Fibroblast of skin of right quadriceps (primary cell): Measurements from ENCODE around the gene ASB7.

Experiments
- DNase-seq: peaks from one replicate; pipeline ENCODE4 v3.0.0-alpha.2; 2013

Gene ASB7

DNA sequence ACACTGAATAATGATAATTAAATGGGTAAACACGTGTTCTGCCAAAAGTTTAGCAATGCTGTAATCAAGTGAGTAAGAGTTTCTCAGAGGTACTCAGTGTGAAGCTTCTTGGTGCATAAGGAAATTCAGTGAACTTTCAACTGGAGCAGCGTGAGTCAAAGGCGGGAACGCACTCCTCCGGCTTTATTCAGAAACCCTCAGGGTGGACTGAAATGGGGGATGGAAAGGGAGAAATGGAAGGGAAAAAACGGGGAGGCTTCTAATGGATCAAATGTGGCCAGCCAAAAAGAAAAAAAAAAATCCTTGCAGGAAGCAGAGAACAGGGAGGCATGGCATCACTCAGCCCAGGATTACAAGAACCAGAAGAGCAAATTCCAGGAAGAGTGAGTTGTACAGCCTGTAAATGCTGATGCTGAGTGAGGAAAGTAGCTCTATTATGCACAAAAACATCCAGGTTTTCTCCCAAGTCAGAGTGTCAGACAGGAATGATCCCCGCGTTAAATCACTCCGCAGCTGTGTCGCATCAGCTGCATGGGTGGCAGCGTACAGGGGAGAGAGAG, 85.3 kb downstream of the ASB7 start:
- DNase-seq = peak; percentile 94

GRCh38 chr15:100688549-100689120, 86.2 kb downstream of the ASB7 start:
- no peak for DNase-seq

GRCh38 chr15:100689131-100689899, 86.9 kb downstream of the ASB7 start:
- no peak for DNase-seq

GRCh38 chr15:100690032-100690794, 87.8 kb downstream of the ASB7 start:
- DNase-seq = no peak

DNA sequence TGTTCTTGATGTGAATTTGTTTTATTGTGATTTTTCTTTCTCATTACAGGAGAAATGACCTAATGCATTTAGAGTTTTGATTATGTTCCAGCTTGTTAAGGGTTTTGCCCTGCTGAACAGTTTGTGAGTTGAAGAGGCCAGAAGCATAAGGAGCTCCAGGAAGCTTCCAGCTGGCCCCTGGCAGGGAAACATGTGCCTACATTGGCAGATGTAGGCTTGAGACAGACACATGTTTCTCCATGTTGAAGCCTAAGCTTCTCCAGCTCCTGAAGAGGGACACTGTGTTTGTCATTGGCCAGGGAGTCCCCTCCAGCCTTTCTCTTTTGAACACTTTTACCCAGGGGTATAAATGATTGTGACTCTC, 88.4 kb downstream of the ASB7 start:
- DNase-seq = no peak

DNA sequence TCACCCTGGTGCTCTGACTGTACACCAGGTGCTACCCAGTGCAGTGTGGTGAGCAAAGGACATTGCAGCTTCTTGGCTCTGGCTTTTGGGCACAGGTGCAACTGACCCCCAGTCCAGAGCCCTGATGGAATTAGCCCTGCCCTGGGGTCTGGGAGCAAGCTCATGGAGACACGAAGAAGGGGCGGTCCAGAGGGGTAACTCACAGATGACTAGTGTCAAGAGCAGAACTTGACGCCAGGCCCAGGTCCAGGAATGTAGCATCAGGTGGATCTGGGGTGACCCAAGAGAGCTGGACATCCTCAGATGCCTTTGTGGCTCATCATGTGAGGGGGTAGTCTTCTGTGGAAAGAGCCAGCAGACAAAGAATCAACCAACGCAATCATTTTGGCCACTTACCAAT, 88.9 kb downstream of the ASB7 start:
- no peak for DNase-seq

GRCh38 chr15:100692246-100692645, 89.9 kb downstream of the ASB7 start:
- DNase-seq = peak; percentile 53

GRCh38 chr15:100692671-100693070, 90.3 kb downstream of the ASB7 start:
- no peak for DNase-seq

DNA sequence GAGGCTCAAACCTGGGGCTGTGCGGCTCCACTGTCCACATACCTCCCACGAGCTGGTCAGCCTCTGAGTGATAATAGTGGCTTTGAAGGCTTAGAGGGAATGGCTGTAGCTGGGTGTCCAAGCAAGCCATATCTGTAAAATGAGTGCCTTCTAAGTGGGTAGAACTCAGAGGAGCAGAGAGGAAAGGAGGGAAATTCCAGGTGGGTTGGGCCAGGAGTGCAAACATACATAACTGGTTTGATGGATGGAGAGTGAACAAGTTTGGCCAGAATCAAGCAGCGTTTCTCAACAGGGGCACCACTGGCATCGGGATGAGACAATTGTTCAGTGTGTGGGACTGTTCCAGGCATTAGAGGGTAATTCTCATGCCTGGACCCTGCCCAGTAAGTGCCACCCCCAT, 91.1 kb downstream of the ASB7 start:
- no peak for DNase-seq

- DNase-seq = peak; percentile 53
Observed at GRCh38 chr15:100694381-100695021, 92.1 kb downstream of the ASB7 start.

GRCh38 chr15:100695048-100695447, 92.7 kb downstream of the ASB7 start:
- DNase-seq = no peak

GRCh38 chr15:100696452-100696851, 94.1 kb downstream of the ASB7 start:
- no peak for DNase-seq
